ENCODE data around the gene BMP6.
"Not testable (repeated sequence)": the region's sequence is repeated elsewhere in the genome, so short reads cannot be mapped to it uniquely, and the experiment has no call there.

The BMP6 gene

DNA sequence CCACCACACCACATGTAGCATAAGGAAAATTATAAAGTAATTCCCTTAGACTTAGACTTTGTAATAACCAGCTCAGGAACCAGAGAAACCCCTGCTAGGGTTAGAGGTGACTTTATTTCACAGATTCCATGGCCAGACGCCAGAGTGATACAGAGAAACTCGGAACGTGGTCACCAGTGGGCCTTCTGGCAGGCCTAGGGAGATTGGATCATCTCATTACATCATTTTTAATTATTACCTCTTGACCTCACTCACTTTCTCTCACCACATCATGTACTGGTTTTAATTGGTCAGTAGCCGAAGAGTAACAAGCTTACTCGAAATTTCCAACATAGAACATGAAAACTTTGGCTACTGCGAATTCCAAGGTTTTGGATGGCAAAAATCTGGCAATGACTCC, 72.9 kb downstream of the BMP6 start:
- DNase-seq = no peak

- no peak for DNase-seq
These were observed 76.8 kb downstream of the BMP6 start for GRCh38 chr6:7802662-7803061.

DNA sequence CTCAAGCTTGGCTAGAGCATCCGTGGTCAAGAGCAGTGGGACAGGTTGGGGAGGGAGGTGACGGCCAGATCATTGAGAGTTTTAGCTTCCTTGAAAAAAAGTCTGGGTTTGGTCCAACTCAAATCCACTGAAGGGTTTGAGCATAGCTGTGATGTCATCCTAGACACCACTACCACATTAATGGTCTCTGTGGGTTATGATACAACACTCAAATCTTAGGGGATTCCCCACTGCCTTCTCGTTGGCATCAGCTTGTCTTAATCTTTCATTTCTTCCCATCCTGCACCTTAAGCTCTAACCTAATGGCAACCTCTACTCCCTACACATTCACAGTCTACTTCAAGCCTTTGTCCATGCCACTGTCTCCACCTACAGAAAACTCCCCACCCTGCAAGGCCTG, 77.3 kb downstream of the BMP6 start:
- no peak for DNase-seq

DNA sequence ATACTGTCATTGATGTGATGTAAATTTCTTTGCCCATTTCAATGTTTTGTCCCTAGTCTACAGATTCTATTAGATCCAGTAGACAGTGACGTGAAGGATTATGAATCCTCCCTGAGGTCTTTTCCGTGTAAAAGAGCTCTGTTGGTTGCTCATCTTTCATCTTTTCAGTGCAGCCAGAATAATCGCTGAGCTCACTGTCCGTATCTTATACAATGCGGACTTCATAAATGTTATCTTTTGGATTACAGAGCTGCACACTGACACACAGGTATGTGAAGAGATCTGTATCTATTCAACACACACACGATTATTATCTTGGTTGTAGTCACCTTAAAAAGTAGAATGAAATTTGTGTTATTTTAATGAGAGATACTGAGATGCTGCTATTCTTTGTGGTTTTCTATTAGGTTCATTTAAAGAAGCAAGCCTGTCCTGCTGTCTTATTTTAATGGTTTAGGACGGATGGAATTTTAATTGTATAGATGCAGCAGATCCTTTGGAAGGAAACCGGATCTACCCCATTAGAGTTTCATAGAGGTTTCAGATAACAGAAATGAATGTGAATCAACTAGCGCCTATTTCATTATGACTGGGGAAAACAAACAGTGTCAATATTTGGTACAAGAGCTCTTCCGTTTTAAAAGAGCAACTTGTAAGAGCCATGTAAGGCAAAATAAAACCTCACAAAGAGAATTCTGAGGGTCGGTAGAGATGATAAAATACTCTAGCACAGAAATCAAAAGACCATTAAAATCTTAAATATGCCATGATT, 79.4 kb downstream of the BMP6 start:
- no peak for DNase-seq

GRCh38 chr6:7805850-7806214, 79.9 kb downstream of the BMP6 start:
- no peak for DNase-seq

- no peak for DNase-seq
These were observed 80.8 kb downstream of the BMP6 start for GRCh38 chr6:7806711-7807110.

DNA sequence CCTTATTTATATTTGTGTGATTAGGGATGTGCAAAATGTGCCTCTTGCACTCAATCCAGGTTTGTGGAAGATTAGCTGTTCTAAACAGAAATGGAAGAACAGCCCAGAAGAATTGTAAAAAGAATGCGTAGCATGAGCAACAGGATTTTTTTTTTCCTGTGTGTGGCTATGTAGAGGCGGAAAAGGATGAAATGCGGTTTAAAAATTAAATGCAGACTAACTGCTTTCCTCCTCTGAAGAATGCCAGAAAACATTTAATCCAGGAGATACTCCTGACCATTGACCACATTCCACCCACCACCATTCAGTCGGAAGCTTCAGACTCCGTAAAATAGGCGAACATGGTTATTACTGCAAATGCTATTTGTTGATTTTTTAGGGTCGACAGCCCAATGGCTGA, 83.4 kb downstream of the BMP6 start:
- no peak for DNase-seq

DNA sequence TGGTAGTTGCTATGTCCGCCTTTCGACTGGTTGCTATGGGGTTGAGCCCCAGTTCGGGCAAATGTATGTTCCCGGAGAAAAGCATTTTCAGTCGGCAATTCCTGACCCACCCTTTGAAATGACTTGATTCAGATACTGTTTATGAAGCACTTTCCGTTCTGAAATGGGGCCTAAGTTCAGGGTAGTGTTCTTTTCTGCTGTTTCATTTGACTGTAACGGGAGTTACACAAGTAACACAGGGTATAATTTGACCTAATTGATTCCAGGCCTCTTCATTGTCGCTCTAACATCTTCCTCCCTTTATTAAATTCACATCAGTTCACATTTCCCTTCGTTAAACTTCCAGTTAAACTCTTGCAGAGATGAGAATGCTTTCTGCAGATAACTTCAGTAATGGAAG, 85.5 kb downstream of the BMP6 start:
- no peak for DNase-seq

GRCh38 chr6:7812623-7813022, 86.7 kb downstream of the BMP6 start:
- DNase-seq = no peak

DNA sequence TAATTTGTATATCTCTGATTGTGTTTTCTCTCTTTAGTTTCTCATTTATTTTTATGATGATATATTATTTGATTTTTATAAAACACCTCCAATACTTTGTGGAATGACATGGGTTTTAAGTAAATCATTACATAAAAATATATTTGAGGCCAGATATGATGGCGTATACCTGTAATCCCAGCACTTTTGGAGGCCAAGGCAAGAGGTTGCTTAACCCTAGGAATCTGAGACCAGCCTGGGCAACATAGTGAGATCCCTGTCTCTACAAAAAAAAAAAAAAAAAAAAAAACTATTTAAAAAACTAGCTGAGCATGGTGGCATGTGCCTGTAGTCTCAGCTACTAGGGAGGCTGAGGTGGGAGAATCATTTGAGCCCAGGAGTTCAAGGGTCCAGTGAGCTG, 87.3 kb downstream of the BMP6 start:
- no peak for DNase-seq

- DNase-seq = no peak
These were observed 87.8 kb downstream of the BMP6 start for GRCh38 chr6:7813704-7814103.

GRCh38 chr6:7815716-7816115, 89.8 kb downstream of the BMP6 start:
- no peak for DNase-seq

DNA sequence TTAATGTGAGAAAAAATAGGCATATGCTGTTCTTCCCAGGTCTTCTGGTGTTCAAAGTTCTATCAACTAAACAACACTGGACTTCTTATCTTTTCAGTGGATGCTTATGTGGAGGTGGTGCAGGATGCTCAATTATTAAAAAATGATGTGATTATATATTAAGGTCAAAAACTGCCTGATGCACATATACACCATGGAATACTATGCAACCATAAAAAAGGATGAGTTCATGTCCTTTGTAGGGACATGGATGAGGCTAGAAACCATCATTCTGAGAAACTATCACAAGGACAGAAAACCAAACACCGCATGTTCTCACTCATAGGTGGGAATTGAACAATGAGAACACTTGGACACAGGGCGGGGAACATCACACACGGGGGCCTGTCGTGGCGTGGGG, 91.3 kb downstream of the BMP6 start:
- not testable (repeated sequence) for DNase-seq

DNA sequence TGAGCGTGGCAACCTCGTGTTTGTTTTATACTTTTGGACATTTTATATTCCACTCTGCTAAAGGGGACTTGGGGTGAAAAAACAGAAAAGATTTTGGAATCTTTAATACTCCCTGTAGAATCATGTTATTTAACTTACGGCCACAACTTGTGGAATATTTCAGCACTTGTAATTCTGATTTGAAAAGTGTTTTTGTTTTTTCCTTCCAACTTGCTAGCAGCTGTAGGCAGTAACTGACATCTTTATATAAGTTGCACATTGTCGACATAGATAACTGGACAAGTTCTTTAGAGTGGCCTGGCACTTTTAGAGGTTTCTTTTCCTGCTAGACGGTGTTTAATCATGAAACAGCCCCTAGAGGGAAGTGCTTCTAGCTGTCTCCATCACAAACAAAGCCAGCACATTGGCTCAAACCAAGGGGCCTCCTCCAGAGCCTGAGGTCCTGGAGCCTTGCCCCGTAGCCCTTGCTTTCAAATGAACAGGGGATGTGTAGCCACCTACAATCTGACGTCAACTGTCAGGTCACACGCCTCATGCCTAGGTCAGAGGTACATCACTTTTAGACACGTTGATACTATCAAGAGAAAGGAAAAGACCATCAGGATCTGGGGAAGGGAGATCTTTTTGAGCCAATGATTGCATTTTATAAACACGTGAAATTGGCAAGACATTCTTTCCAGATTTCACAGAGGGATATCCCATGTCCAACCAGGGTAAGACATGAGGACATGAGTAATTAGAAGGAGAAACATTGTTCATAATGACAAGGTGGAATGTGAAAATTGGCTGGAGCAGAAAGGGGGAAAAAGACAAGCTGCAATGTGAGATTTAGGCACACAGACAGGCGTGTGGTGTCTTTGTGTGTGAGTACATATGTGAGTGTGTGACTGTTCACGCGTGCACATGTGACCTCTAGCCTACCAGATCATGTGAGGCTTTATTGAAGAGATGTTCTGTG, 92.6 kb downstream of the BMP6 start:
- no peak for DNase-seq

GRCh38 chr6:7819431-7820015, 93.6 kb downstream of the BMP6 start:
- no peak for DNase-seq

DNA sequence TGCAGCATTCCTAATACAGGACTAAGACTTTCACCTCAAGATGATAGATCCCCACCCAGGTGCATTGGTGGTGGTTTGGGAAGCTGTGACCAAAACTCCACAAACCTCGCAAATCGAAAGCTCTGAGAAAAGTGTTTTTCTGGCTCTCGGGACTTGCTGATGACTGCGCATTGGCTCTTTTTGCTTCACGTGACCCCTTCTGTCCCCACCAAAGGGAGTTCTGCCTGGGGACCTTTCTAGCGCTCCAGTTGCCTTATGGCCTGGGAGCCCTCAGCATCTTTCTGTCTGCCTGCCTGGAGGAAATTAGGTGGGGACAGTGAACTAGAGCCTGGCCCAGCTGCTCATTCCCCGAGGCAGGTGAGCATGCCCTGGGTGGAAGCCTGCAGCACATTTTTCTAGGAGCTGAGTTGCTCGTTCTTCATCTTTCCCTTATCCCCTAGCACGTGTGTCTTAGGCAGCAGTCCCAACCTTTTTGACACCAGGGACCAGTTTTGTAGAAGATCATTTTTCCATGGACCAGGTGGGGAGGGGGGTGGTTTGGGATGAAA, 94.5 kb downstream of the BMP6 start:
- no peak for DNase-seq

DNA sequence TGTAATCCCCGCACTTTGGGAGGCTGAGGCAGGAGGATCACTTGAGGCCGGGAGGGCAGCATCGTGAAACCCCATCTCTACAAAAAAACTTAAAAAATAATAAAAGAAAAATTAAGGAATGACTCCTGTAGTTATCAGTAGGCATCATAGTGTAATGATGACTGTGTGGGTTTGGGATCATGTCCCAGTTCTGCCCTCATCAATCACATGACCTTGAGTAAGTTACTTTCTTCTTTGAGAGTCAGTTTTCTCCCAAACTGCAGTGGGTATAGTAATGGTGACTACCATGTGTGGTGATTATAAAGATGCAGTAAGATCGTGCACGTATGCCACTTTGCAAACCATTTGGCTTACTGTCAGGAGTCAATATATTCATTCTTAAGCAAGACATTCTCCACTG, 95.5 kb downstream of the BMP6 start:
- DNase-seq = no peak

- DNase-seq = no peak
These were observed 97.7 kb downstream of the BMP6 start for GRCh38 chr6:7823552-7823951.

GRCh38 chr6:7825986-7826385, 100.1 kb downstream of the BMP6 start:
- no peak for DNase-seq

- DNase-seq = no peak
These were observed 101.2 kb downstream of the BMP6 start for GRCh38 chr6:7827142-7827541.

DNA sequence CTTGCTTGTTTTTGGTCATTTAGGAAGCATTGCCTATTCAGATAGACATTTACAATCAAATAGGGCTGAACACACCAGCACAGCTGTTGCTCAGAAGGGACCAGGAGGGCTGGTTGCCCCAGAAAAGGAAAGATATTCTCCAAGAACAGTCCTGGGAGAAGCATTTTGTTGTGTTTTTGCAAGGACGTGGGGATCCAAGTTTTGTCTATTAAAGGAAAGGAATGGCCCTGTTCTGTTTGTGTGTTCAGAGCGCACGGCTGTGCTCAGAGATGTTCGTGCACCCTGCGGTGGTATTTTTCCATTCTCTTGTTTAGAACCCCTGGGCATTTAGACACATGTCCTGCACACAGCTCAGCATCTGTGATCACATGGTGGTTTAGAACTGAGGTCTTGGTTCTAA, 102.2 kb downstream of the BMP6 start:
- DNase-seq = no peak

- DNase-seq = no peak
These were observed 107.2 kb downstream of the BMP6 start for GRCh38 chr6:7832904-7833750.

GRCh38 chr6:7833751-7834070, 107.8 kb downstream of the BMP6 start:
- DNase-seq = no peak
